Measurements from ENCODE around the gene GLCE.

GRCh38 chr15:69206079-69206478, 45.6 kb downstream of the GLCE start:
- no peak for TF ChIP-seq CTCF (IDR thresholded peaks at IDR 0.05)
- TF ChIP-seq POLR2A (IDR thresholded peaks at IDR 0.05), result no peak
